Rectal smooth muscle tissue (tissue), 1 donor: ENCODE results near the gene LEFTY1.
"Not testable (repeated sequence)": the region's sequence is repeated elsewhere in the genome, so short reads cannot be mapped to it uniquely, and the experiment has no call there.

ENCODE experiments used
- H3K27ac ChIP-seq: one replicate; pipeline ENCODE4 v1.7.0; 2013; ENCODE audit warnings: low read depth, low read length, inconsistent platforms
- H3K27me3 ChIP-seq: one replicate; pipeline ENCODE4 v1.7.0; 2013; ENCODE audit warnings: low read length; ENCODE audit not compliant: control insufficient read depth, insufficient read depth
- H3K36me3 ChIP-seq: one replicate; pipeline ENCODE4 v1.7.0; 2013; ENCODE audit warnings: low read length; ENCODE audit not compliant: control insufficient read depth, insufficient read depth
- H3K4me1 ChIP-seq: one replicate; pipeline ENCODE4 v1.7.0; 2013; ENCODE audit warnings: low read length; ENCODE audit not compliant: control insufficient read depth, insufficient read depth
- H3K4me3 ChIP-seq: one replicate; pipeline ENCODE4 v1.7.0; 2013; ENCODE audit warnings: low read length
- H3K9ac ChIP-seq: one replicate; pipeline ENCODE4 v1.7.0; 2013; ENCODE audit warnings: low read length

LEFTY1 gene, protein sequence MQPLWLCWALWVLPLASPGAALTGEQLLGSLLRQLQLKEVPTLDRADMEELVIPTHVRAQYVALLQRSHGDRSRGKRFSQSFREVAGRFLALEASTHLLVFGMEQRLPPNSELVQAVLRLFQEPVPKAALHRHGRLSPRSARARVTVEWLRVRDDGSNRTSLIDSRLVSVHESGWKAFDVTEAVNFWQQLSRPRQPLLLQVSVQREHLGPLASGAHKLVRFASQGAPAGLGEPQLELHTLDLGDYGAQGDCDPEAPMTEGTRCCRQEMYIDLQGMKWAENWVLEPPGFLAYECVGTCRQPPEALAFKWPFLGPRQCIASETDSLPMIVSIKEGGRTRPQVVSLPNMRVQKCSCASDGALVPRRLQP

GRCh38 chr1:225888898-225889601 lies at the start of gene LEFTY1:
LEFTY1 (minus strand) TSS chr1:225889146; CDS start chr1:225889066, 80 bp downstream.
- no peaks in the 10 kb centered on the region for H3K36me3 ChIP-seq
- no peak within 1 kb of the TSS for H3K9ac ChIP-seq
- no peak within 1 kb of the TSS for H3K27ac ChIP-seq
- H3K27me3 ChIP-seq = no peaks in the 10 kb centered on the region
- H3K4me3 ChIP-seq = peak within 1 kb of the TSS; percentile 47
- no peaks in the 10 kb centered on the region for H3K4me1 ChIP-seq

DNA sequence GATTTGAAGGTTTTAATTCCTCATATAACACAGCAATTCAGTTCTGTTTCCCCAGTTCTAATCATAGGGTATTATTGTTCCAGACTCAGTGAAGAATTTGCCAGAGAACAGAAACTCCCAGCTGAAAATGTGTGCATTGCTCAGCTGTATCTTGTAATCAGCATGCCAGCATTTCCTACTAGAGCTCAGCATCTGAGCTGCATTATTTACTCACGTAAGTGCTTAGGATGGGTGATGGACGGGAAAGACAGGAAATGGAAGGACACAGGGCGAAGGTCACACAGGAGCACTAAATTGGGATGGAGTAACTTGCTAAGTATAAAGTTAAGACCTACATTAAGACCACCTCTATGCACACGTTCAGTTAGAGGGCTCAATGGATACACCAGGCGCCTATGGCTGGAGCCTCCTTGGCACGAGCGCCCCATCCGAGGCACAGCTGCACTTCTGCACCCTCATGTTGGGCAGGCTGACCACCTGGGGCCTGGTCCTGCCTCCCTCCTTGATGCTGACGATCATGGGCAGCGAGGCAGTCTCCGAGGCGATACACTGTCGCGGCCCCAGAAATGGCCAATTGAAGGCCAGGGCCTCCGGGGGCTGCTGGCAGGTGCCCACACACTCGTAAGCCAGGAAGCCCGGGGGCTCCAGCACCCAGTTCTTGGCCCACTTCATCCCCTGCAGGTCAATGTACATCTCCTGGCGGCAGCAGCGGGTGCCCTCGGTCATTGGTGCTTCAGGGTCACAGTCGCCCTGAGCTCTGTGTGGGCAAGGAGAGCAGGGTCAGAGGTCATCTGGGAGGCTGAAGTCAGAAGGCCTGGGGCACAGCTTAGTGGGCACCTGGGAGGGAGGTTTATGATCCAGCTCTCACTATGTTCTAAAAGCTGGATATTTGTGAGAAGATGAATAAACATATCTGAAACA lies 48.4 kb upstream of the LEFTY1 start:
- Histone ChIP-seq H3K36me3 (no peaks in the 10 kb centered on the region), H3K9ac (no peak overlapping the region), H3K27me3 (no peaks in the 10 kb centered on the region), H3K4me1 (peaks cover 14% of the 10 kb centered on the region), H3K4me3 (no peak overlapping the region), H3K27ac (no peak overlapping the region)

DNA sequence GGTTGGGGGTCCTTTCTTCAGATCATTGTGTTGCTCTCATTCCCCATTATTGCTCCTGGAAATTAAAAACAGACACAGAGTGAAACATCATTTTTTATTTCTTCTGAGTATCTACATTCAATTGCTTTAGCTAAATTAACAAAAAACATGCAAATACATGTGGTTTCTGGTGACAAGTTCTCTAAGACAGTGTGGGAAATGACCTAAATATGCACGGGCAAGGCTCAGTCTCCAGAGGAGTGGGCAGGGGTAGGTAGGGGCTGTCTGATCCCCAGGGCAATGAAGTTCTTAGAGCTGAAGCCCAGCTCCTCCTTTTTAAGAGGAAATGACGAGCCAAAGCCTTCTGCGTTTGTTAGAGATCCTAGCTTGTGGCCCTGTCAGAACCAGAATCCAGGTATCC lies 47.6 kb upstream of the LEFTY1 start:
- Histone ChIP-seq H3K27me3 (no peaks in the 10 kb centered on the region), H3K27ac (no peak overlapping the region), H3K9ac (no peak overlapping the region), H3K4me3 (no peak overlapping the region), H3K4me1 (peaks cover 8% of the 10 kb centered on the region), H3K36me3 (no peaks in the 10 kb centered on the region)

GRCh38 chr1:225936086-225936485 lies 47.1 kb upstream of the LEFTY1 start:
- not testable (repeated sequence) for H3K4me1 ChIP-seq, H3K27me3 ChIP-seq, H3K27ac ChIP-seq, H3K9ac ChIP-seq, H3K36me3 ChIP-seq, H3K4me3 ChIP-seq

GRCh38 chr1:225934711-225935110 lies 45.8 kb upstream of the LEFTY1 start:
- Histone ChIP-seq H3K4me3 (no peak overlapping the region), H3K27me3 (no peaks in the 10 kb centered on the region), H3K4me1 (no peaks in the 10 kb centered on the region), H3K9ac (no peak overlapping the region), H3K27ac (no peak overlapping the region), H3K36me3 (no peaks in the 10 kb centered on the region)

DNA sequence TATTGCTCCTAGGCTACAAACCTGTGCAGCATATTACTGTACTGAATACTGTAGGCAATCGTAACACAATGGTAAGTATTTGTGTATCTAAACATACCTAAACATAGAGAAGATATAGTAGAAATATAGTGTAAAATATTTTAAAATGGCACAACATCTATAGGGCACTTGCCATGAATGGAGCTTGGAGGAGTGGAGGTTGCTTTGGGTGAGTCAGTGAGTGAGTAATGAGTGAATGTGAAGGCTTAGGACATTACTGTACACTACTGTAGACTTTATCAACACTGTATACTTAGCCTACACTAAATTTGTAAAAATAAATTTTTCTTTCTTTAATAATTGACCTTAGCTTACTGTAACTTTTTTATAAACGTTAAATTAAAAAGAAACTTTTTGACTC lies 44.1 kb upstream of the LEFTY1 start:
- Histone ChIP-seq H3K4me3 (no peak overlapping the region), H3K27ac (no peak overlapping the region), H3K9ac (no peak overlapping the region), H3K36me3 (no peaks in the 10 kb centered on the region), H3K27me3 (no peaks in the 10 kb centered on the region), H3K4me1 (no peaks in the 10 kb centered on the region)

GRCh38 chr1:225931270-225932136 lies 42.6 kb upstream of the LEFTY1 start:
- Histone ChIP-seq H3K4me1 (no peaks in the 10 kb centered on the region), H3K4me3 (no peak overlapping the region), H3K9ac (no peak overlapping the region), H3K36me3 (no peaks in the 10 kb centered on the region), H3K27me3 (no peaks in the 10 kb centered on the region), H3K27ac (no peak overlapping the region)

DNA sequence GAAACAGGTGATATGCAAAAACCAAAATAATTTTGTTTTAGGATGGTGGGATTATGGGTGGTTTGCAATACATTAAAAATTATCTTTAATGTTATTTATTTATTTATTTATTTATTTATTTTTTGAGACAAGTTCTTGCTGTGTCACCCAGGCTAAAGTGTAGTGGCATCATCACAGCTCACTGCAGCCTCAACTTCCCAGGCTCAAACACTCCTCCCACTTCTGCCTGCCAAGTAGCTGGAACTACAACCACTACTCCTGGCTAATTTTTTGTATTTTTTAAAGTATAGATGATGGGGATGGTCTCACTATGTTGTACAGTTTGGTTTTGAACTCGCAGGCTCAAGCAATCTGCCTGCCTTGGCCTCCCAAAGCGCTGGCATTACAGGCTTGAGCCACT lies 41.6 kb upstream of the LEFTY1 start:
- H3K4me1 ChIP-seq = no peaks in the 10 kb centered on the region
- H3K9ac ChIP-seq = no peak overlapping the region
- no peak overlapping the region for H3K4me3 ChIP-seq
- H3K36me3 ChIP-seq = no peaks in the 10 kb centered on the region
- no peak overlapping the region for H3K27ac ChIP-seq
- no peaks in the 10 kb centered on the region for H3K27me3 ChIP-seq

DNA sequence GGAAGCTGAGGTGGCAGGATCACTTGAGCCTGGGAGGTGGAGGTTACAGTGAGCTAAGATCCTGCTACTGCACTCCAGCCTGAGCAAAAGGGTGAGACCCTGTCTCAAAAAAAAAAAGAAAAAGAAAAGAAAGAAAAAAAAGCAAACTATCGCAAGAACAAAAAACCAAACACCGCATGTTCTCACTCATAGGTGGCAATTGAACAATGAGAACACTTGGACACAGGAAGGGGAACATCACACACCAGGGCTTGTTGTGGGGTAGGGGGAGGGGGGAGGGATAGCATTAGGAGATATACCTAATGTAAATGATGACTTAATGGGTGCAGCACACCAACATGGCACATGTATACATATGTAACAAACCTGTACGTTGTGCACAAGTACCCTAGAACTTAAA lies 40.5 kb upstream of the LEFTY1 start:
- not testable (repeated sequence) for H3K4me3 ChIP-seq, H3K36me3 ChIP-seq, H3K27ac ChIP-seq, H3K9ac ChIP-seq, H3K4me1 ChIP-seq, H3K27me3 ChIP-seq

DNA sequence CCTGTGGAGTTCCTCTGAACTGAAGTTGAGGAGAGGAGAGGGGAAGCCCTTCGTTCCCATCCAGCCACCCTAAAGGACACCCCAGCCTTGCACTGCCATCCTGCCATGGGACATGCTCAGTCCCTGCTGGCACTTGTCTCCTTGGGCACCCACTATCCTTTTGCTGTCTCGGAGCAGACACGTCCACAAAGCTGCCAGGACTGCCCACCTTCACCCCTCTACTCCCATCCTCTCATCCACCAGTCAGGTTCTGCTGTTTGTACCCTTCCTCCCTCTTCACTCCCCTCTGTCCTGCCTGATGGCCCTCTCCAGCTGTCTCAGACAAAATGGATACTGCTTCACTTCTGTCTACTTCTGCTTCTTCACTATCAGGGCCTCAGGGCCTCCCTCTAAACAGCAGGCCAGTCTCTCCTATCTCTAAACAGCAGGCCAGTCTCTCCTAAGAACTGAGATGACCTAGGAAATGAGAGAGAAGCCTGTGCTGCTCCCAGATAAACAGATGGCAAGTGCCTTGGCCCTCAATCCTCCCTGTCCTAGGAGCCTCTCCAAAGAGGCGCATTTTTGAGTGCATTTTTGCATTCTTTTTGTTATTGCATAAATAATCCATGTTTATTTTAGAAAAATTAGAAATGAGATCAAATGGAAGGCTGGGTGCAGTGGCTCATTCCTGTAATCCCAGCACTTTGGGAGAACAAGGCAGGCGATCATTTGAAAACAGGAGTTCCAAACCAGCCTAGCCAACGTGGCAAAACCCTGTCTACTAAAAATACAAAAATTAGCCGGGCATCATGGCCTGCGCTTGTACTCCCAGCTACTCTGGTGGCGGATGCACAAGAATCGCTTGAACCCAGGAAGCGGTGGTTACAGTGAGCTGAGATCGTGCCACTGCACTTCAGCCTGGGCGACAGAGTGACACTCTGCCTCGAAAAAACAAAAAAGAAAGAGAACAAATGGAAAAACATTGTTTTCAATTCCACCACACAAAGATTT lies 39.5 kb upstream of the LEFTY1 start:
- Histone ChIP-seq H3K27me3 (no peaks in the 10 kb centered on the region), H3K36me3 (no peaks in the 10 kb centered on the region), H3K9ac (no peak overlapping the region), H3K27ac (no peak overlapping the region), H3K4me3 (no peak overlapping the region), H3K4me1 (no peaks in the 10 kb centered on the region)

- H3K4me3 ChIP-seq = no peak overlapping the region
- no peak overlapping the region for H3K27ac ChIP-seq
- no peaks in the 10 kb centered on the region for H3K27me3 ChIP-seq
- peaks cover 7% of the 10 kb centered on the region for H3K4me1 ChIP-seq
- peaks cover 4% of the 10 kb centered on the region for H3K36me3 ChIP-seq
- no peak overlapping the region for H3K9ac ChIP-seq
Observed at GRCh38 chr1:225926551-225927113, 37.7 kb upstream of the LEFTY1 start.
